PFSK-1 (cell line): ENCODE data around the gene NOX5.

ENCODE experiments used
- POLR2AphosphoS5 ChIP-seq: IDR thresholded peaks from 2 replicates; pipeline ENCODE4 v1.6.1; 2012; ENCODE audit warnings: low read depth, mild to moderate bottlenecking, control low read depth, low read length, moderate library complexity
- TAF1 ChIP-seq: IDR thresholded peaks from 2 replicates; pipeline ENCODE4 v1.6.1; 2012; ENCODE audit warnings: low read length, control low read depth, borderline replicate concordance; ENCODE audit not compliant: insufficient read depth

DNA sequence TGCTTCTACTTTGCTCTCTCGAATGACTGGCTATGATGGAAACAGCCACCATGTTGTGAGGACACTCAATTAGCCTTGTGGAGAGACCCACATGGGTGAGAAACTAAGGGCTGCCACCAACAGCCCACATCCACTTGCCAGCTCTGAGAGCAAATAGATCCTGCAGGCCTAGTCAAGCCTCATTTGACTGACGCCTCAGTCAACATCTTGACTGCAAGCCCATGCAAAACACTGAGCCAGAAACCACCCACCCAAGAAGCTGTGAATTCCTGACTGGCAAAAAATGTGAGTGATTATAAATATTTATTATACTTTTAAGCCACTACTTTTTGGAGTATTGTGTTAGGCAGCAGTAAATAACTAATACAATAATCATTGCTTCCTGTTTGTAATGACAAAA, 58.4 kb downstream of the NOX5 start:
- TF ChIP-seq POLR2AphosphoS5 = no peak
- TF ChIP-seq TAF1 = no peak
